ENCODE measurements around the gene FCMR. TPM values are rescaled to one million over a fixed set of nuclear protein-coding genes. Genes with fewer than 3 reads are reported as not detected.

The FCMR gene
- polyA plus RNA-seq, 3 donors, result 1.9 to 3.0 (median 2.2) TPM

DNA sequence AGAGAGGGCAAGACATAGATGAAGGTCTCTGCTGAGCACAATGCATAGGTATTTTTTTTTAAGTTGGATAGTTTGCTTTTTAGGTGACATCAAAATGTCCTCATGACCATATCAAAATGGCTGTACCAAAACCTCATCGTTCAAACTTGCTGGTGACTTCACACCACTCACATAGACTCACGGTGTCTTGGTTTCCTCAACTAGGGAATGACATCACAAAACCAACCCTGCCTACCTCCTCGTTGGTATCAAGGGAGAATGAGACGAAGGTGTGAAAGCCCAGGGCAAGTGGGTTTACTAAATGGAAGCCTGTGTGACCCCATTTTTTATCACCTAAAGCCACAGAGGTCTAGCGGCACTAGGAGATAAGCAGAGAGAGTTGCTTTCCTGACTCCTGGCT lies 23.0 kb upstream of the FCMR start:
- H3K4me1 ChIP-seq (ENCODE audit: control insufficient read depth in 1 of 2, insufficient read depth in 2 of 2, low read length in 2 of 2), result peaks cover 19 to 26% of the 10 kb centered on the region in 2 donors
- H3K9ac ChIP-seq (ENCODE audit: insufficient read depth, low read length, poor library complexity, severe bottlenecking), result no peak overlapping the region
- peaks cover 22% of the 10 kb centered on the region for H3K4me1 Mint-ChIP-seq
- H3K9me3 ChIP-seq (replicated peaks in 1 of 2; ENCODE audit: control insufficient read depth in 1 of 2, insufficient read depth in 1 of 2, low read length in 2 of 2), result no peaks in the 10 kb centered on the region
- H2AFZ ChIP-seq (ENCODE audit: insufficient read depth, low read depth, low read length, poor library complexity, severe bottlenecking), result no peak overlapping the region
- intact Hi-C loops (cut with micrococcal nuclease), result no loop called here
- H3K4me3 Mint-ChIP-seq, result no peak overlapping the region
- peaks cover 0 to 2% of the 10 kb centered on the region in 2 donors for H3K27me3 ChIP-seq (ENCODE audit: control insufficient read depth in 2 of 2, insufficient read depth in 2 of 2, low read length in 2 of 2)
- H3K27ac ChIP-seq (ENCODE audit: low read depth in 1 of 2, low read length in 2 of 2), result no peak overlapping the region
- TF ChIP-seq, protein P1, sequence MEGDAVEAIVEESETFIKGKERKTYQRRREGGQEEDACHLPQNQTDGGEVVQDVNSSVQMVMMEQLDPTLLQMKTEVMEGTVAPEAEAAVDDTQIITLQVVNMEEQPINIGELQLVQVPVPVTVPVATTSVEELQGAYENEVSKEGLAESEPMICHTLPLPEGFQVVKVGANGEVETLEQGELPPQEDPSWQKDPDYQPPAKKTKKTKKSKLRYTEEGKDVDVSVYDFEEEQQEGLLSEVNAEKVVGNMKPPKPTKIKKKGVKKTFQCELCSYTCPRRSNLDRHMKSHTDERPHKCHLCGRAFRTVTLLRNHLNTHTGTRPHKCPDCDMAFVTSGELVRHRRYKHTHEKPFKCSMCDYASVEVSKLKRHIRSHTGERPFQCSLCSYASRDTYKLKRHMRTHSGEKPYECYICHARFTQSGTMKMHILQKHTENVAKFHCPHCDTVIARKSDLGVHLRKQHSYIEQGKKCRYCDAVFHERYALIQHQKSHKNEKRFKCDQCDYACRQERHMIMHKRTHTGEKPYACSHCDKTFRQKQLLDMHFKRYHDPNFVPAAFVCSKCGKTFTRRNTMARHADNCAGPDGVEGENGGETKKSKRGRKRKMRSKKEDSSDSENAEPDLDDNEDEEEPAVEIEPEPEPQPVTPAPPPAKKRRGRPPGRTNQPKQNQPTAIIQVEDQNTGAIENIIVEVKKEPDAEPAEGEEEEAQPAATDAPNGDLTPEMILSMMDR (IDR thresholded peaks at IDR 0.05), result no peak
- no peak overlapping the region for H3K4me2 ChIP-seq (replicated peaks; ENCODE audit: extremely low read depth, low read length, poor library complexity, severe bottlenecking)
- peaks cover 10 to 21% (median 11%) of the 10 kb centered on the region in 3 donors for H3K27me3 Mint-ChIP-seq (ENCODE audit: low read depth in 3 of 3)
- WGBS (ENCODE audit: insufficient coverage), result 100% methylated on average over 1 of the region's 5 CpGs
- no peaks in the 10 kb centered on the region for H3K79me2 ChIP-seq (ENCODE audit: insufficient read depth, low read length)
- no peaks in the 10 kb centered on the region for H4K20me1 ChIP-seq (ENCODE audit: insufficient read depth, low read length)
- H3K27ac Mint-ChIP-seq, result no peak overlapping the region
- peaks cover 0 to under 1% (median 0%) of the 10 kb centered on the region in 7 donors for H3K9me3 Mint-ChIP-seq
- DNase-seq, result no peak
- H3K36me3 Mint-ChIP-seq, result no peaks in the 10 kb centered on the region
- no peak overlapping the region for H3K4me3 ChIP-seq (replicated peaks in 1 of 3; ENCODE audit: low read depth in 2 of 3, low read length in 3 of 3)
- no peaks in the 10 kb centered on the region for H3K36me3 ChIP-seq (replicated peaks in 1 of 2; ENCODE audit: control insufficient read depth in 1 of 2, insufficient read depth in 2 of 2, low read length in 2 of 2)

DNA sequence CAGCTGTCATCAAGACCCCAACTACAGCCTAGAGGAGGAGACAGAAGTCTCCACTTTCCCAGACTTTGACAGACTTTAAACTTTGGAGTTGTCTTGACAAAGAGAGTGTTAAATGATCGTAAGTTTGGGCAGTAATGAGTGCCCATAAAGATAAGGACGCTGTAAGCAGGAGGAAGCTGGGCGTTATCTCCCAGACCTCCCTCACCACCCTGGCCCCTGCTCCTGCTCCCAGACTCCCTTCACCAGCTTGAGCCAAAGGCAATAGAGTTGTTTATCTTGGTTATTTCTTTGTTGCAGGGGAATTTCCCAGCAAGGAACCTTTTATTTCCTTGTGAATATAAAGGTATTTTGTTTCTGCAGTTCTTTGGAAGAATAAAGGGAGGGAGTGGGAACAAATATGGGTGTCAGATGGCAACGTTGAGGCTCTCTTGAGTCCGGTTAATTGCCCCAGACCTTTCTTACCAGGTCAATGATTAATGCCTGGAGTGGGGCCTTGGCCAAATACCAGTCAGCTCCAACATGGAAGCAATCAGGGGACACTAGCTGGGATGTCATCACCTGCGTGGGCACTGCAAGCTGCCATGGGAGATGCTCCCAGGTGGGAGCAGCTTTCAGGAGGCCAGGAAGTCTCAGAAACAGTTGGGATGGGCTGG lies 20.2 kb upstream of the FCMR start:
- Histone ChIP-seq H3K4me2 (replicated peaks; ENCODE audit: extremely low read depth, low read length, poor library complexity, severe bottlenecking) (no peak overlapping the region), H3K9ac (ENCODE audit: insufficient read depth, low read length, poor library complexity, severe bottlenecking) (no peak overlapping the region), H4K20me1 (ENCODE audit: insufficient read depth, low read length) (no peaks in the 10 kb centered on the region), H3K9me3 (replicated peaks in 1 of 2; ENCODE audit: control insufficient read depth in 1 of 2, insufficient read depth in 1 of 2, low read length in 2 of 2) (no peaks in the 10 kb centered on the region), H3K27me3 (ENCODE audit: control insufficient read depth in 2 of 2, insufficient read depth in 2 of 2, low read length in 2 of 2) (peaks cover 0 to 2% of the 10 kb centered on the region in 2 donors), H3K4me3 (replicated peaks in 1 of 3; ENCODE audit: low read depth in 2 of 3, low read length in 3 of 3) (no peak overlapping the region), H3K4me1 (ENCODE audit: control insufficient read depth in 1 of 2, insufficient read depth in 2 of 2, low read length in 2 of 2) (peaks cover 4 to 5% of the 10 kb centered on the region in 2 donors), H3K36me3 (replicated peaks in 1 of 2; ENCODE audit: control insufficient read depth in 1 of 2, insufficient read depth in 2 of 2, low read length in 2 of 2) (no peaks in the 10 kb centered on the region), H3K27ac (ENCODE audit: low read depth in 1 of 2, low read length in 2 of 2) (no peak overlapping the region), H3K79me2 (ENCODE audit: insufficient read depth, low read length) (no peaks in the 10 kb centered on the region), H2AFZ (ENCODE audit: insufficient read depth, low read depth, low read length, poor library complexity, severe bottlenecking) (no peak overlapping the region)
- intact Hi-C loops (cut with micrococcal nuclease), result no loop called here
- H3K4me3 Mint-ChIP-seq, result no peak overlapping the region
- H3K4me1 Mint-ChIP-seq, result peaks cover 7% of the 10 kb centered on the region
- WGBS (ENCODE audit: insufficient coverage), result 100% methylated on average over 1 of the region's 6 CpGs
- H3K27ac Mint-ChIP-seq, result no peak overlapping the region
- H3K27me3 Mint-ChIP-seq (ENCODE audit: low read depth in 3 of 3), result peaks cover 10 to 22% (median 11%) of the 10 kb centered on the region in 3 donors
- DNase-seq, result no peak
- no peaks in the 10 kb centered on the region for H3K9me3 Mint-ChIP-seq
- TF ChIP-seq, protein P1 (IDR thresholded peaks at IDR 0.05), result no peak
- no peaks in the 10 kb centered on the region for H3K36me3 Mint-ChIP-seq

All from CD14-positive monocyte (primary cell).